NB4 (cell line): ENCODE data around the gene PRR5L.

ENCODE experiments used
- CTCF ChIP-seq: IDR thresholded peaks from one replicate; pipeline ENCODE4 v1.5.1; 2012; ENCODE audit warnings: low read depth, low read length
- MYC ChIP-seq: IDR thresholded peaks from 2 replicates; pipeline ENCODE4 v1.6.1; 2011; ENCODE audit warnings: low read depth, low read length
- POLR2A ChIP-seq: IDR thresholded peaks from 2 replicates; pipeline ENCODE4 v1.6.1; 2011; ENCODE audit warnings: mild to moderate bottlenecking; ENCODE audit not compliant: insufficient read length; ENCODE audit errors: extremely low read depth
- TF ChIP-seq, protein P1 (sequence below): IDR thresholded peaks from 2 replicates; pipeline ENCODE4 v1.6.1; 2011; ENCODE audit warnings: low read depth, low read length

GRCh38 chr11:36257351-36257750, 38.7 kb upstream of the PRR5L start:
- TF ChIP-seq CTCF, result no peak
- TF ChIP-seq, protein P1, sequence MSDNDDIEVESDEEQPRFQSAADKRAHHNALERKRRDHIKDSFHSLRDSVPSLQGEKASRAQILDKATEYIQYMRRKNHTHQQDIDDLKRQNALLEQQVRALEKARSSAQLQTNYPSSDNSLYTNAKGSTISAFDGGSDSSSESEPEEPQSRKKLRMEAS, result no peak
- TF ChIP-seq POLR2A, result no peak
- TF ChIP-seq MYC, result no peak
